GM19238 (cell line): ENCODE data around the gene PHPT1.
"Not testable (repeated sequence)": the region's sequence is repeated elsewhere in the genome, so short reads cannot be mapped to it uniquely, and the experiment has no call there.

Source experiments
- DNase-seq: peaks from one replicate; pipeline ENCODE4 v3.0.0; 2011; ENCODE audit warnings: low spot score; ENCODE audit not compliant: insufficient read length

The PHPT1 gene

GRCh38 chr9:136883670-136884069 lies 34.5 kb downstream of the PHPT1 start:
- not testable (repeated sequence) for DNase-seq

GRCh38 chr9:136885950-136886578 lies 36.9 kb downstream of the PHPT1 start, which contains the start of gene TRAF2:
TSS of gene TRAF2 (plus strand) at chr9:136886516. CDS start at chr9:136898741, 12,225 bp downstream.
- peak; percentile 100 for DNase-seq

GRCh38 chr9:136886610-136887597 lies 37.7 kb downstream of the PHPT1 start:
- DNase-seq, result peak; percentile 85

GRCh38 chr9:136888454-136888853 lies 39.2 kb downstream of the PHPT1 start:
- no peak for DNase-seq

GRCh38 chr9:136889858-136890257 lies 40.6 kb downstream of the PHPT1 start:
- no peak for DNase-seq

GRCh38 chr9:136890661-136891060 lies 41.5 kb downstream of the PHPT1 start:
- DNase-seq, result no peak

GRCh38 chr9:136896027-136896426 lies 46.8 kb downstream of the PHPT1 start:
- DNase-seq, result no peak

- DNase-seq, result no peak
Observed at GRCh38 chr9:136898483-136899100, 49.4 kb downstream of the PHPT1 start.

- peak; percentile 39 for DNase-seq
Observed at GRCh38 chr9:136899196-136899595, 50.0 kb downstream of the PHPT1 start.

- no peak for DNase-seq
Observed at GRCh38 chr9:136900556-136900955, 51.3 kb downstream of the PHPT1 start.
